BE2C (cell line): ENCODE results near the gene IL15.

ENCODE experiments used
- DNase-seq: peaks from one replicate; pipeline ENCODE4 v3.0.0-alpha.2; 2020
- H3K27me3 ChIP-seq: fragments of 250-450 bp; sonication (Bioruptor Pico); 2 replicates; pipeline ENCODE4 v1.5.1; 2020; ENCODE audit warnings: mild to moderate bottlenecking
- H3K36me3 ChIP-seq: fragments of 250-450 bp; sonication (Bioruptor Pico); 2 replicates; pipeline ENCODE4 v1.5.1; 2020; ENCODE audit warnings: mild to moderate bottlenecking
- H3K4me1 ChIP-seq: fragments of 250-450 bp; sonication (Bioruptor Pico); 2 replicates; pipeline ENCODE4 v1.5.1; 2020
- H3K4me3 ChIP-seq: 2 replicates; pipeline ENCODE4 v1.5.1; 2011; ENCODE audit warnings: low read depth, low read length
- H3K9me3 ChIP-seq: fragments of 250-450 bp; sonication (Bioruptor Pico); 2 replicates; pipeline ENCODE4 v1.5.1; 2020
- CTCF ChIP-seq: IDR thresholded peaks from 2 replicates; pipeline ENCODE4 v1.5.1; 2012; ENCODE audit warnings: mild to moderate bottlenecking, low read depth, low read length

Gene IL15

GRCh38 chr4:141652161-141652778, 15.9 kb downstream of the IL15 start:
- no peak overlapping the region for H3K4me3 ChIP-seq
- no peaks in the 10 kb centered on the region for H3K36me3 ChIP-seq
- TF ChIP-seq CTCF = no peak
- H3K4me1 ChIP-seq = peaks cover 14% of the 10 kb centered on the region
- DNase-seq = no peak
- H3K27me3 ChIP-seq = no peaks in the 10 kb centered on the region
- no peaks in the 10 kb centered on the region for H3K9me3 ChIP-seq

DNA sequence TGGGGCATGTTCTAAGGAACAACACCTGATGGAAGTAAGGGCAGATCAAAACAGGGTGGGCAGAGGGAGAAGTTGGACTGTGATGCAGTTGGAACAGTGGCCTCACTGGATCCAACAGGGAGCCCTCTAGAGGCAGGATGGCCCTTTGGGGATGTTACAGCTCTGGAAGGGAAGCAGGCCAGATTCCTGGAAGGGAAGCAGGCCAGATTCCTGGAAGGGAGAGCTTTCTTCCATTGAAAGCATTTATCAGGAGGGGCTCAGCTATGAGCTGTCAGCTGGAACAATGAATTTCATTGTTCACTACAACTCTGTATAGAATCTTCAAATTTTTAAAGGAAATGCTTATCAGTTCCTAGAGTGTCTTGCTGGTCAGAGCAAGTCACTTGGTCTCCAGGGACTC, 17.7 kb downstream of the IL15 start:
- TF ChIP-seq CTCF = peak; percentile 89
- Histone ChIP-seq H3K4me3 (no peak overlapping the region), H3K36me3 (no peaks in the 10 kb centered on the region), H3K27me3 (no peaks in the 10 kb centered on the region), H3K9me3 (no peaks in the 10 kb centered on the region), H3K4me1 (peaks cover 14% of the 10 kb centered on the region)
- DNase-seq = peak; percentile 64

GRCh38 chr4:141656031-141656430, 19.6 kb downstream of the IL15 start:
- Histone ChIP-seq H3K4me1 (peaks cover 14% of the 10 kb centered on the region), H3K4me3 (no peak overlapping the region), H3K27me3 (no peaks in the 10 kb centered on the region), H3K9me3 (no peaks in the 10 kb centered on the region), H3K36me3 (no peaks in the 10 kb centered on the region)
- no peak for TF ChIP-seq CTCF
- DNase-seq = no peak

GRCh38 chr4:141657550-141658250, 21.3 kb downstream of the IL15 start:
- Histone ChIP-seq H3K4me1 (peaks cover 7% of the 10 kb centered on the region), H3K4me3 (no peak overlapping the region), H3K36me3 (no peaks in the 10 kb centered on the region), H3K9me3 (no peaks in the 10 kb centered on the region), H3K27me3 (no peaks in the 10 kb centered on the region)
- peak; percentile 30 for DNase-seq
- peak; percentile 26; the same call in 1 of the 2 replicates for TF ChIP-seq CTCF

DNA sequence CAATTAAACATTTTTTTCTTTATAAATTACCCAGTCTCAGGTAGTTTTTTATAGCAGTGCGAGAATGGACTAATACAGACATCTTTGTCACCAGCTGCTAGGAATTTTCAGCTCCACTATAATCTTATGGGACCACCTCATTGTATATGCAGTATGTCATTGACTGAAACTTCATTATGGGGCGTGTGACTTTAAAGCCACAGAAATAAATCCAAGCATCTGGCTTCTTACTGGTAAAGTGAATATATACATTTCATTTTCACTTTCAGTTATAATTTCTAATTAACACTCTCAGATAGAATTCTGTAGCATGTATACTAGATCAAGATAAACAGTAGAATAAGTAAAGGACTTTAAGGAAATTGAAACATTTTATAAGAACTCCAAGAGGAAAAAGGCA, 21.9 kb downstream of the IL15 start:
- no peaks in the 10 kb centered on the region for H3K36me3 ChIP-seq
- H3K4me1 ChIP-seq = peaks cover 7% of the 10 kb centered on the region
- no peaks in the 10 kb centered on the region for H3K9me3 ChIP-seq
- DNase-seq = no peak
- no peak for TF ChIP-seq CTCF
- no peak overlapping the region for H3K4me3 ChIP-seq
- no peaks in the 10 kb centered on the region for H3K27me3 ChIP-seq

DNA sequence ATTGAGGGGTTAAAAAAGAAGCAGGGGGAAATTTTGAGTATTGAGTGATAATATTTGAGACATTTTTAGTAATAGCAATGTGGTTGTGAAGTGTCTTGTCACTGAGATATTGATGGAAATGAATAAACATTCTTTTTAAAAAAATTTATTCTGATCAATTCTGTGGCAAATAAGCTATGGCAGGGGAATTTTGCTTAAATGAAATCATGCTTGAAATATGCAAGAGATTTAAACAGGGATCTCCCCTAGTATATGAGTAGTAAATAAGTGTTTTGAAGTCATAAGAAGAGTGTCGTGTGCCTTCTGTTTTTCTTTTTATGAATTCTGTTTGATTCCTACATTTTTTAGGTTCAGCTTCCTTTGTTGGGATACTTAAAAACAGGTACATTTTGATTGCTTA, 23.2 kb downstream of the IL15 start:
- Histone ChIP-seq H3K4me3 (no peak overlapping the region), H3K27me3 (no peaks in the 10 kb centered on the region), H3K36me3 (no peaks in the 10 kb centered on the region), H3K9me3 (no peaks in the 10 kb centered on the region), H3K4me1 (no peaks in the 10 kb centered on the region; the same call in 1 of the 2 replicates)
- DNase-seq = no peak
- TF ChIP-seq CTCF = no peak
